Measurements from ENCODE around the gene ROBO3.

DNA sequence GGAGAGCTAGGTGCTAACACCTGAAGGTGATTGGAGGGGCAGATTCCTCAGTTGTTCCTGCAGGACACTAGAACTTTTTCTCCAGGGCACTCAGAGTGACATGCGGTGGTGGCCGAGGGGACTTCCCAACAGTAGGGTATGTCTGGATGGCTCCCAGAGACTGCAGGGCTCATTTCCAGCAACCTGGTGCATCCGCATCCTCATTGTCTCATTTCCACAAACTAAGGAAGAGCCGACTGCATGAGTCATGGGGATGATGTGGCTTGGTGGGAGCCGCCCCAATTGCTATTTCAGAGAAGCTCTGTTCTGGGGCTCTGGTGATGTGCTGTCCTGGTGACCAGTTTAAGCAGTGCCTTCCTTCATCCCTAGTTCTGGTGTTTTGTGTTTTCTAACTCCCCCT is 35.2 kb downstream of the ROBO3 start:
- TF ChIP-seq, protein P1, sequence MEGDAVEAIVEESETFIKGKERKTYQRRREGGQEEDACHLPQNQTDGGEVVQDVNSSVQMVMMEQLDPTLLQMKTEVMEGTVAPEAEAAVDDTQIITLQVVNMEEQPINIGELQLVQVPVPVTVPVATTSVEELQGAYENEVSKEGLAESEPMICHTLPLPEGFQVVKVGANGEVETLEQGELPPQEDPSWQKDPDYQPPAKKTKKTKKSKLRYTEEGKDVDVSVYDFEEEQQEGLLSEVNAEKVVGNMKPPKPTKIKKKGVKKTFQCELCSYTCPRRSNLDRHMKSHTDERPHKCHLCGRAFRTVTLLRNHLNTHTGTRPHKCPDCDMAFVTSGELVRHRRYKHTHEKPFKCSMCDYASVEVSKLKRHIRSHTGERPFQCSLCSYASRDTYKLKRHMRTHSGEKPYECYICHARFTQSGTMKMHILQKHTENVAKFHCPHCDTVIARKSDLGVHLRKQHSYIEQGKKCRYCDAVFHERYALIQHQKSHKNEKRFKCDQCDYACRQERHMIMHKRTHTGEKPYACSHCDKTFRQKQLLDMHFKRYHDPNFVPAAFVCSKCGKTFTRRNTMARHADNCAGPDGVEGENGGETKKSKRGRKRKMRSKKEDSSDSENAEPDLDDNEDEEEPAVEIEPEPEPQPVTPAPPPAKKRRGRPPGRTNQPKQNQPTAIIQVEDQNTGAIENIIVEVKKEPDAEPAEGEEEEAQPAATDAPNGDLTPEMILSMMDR (conservative IDR thresholded peaks at IDR 0.05; ENCODE audit: low read length): no peak
- TF ChIP-seq EZH2phosphoT487 (IDR thresholded peaks at IDR 0.05; ENCODE audit: borderline replicate concordance): no peak
